A549 (cell line): ENCODE results near the gene TENT4A.

Experiments
- CBX2 ChIP-seq: fragments of 200-600 bp; sonication (generic); IDR thresholded peaks from 2 replicates; pipeline ENCODE4 v1.6.1; 2016; ENCODE audit warnings: low read depth, mild to moderate bottlenecking, borderline replicate concordance
- CEBPB ChIP-seq, 2 experiments: fragments of >200 bp in 1 of 2; sonication (Bioruptor Twin) in 1 of 2; formaldehyde crosslinking in 1 of 2; IDR thresholded peaks; 2 replicates each; pipeline ENCODE4 v1.6.1; 2012 to 2016
- ESRRA ChIP-seq: fragments of 150-350 bp; IDR thresholded peaks from 2 replicates; pipeline ENCODE4 v1.6.1; 2014; ENCODE audit warnings: mild to moderate bottlenecking, low read length, borderline replicate concordance
- NR3C1 ChIP-seq: fragments of >200 bp; sonication (Bioruptor Twin); formaldehyde crosslinking; IDR thresholded peaks from 3 replicates; pipeline ENCODE4 v1.6.1; 2017
- POLR2A ChIP-seq: IDR thresholded peaks from 2 replicates; pipeline ENCODE4 v1.6.1; 2012; ENCODE audit warnings: mild to moderate bottlenecking, low read length
- ZNF302 ChIP-seq: fragments of 250-450 bp; sonication (Bioruptor Pico); IDR thresholded peaks from 2 replicates; pipeline ENCODE4 v1.9.0; 2021; ENCODE audit warnings: inconsistent platforms, mild to moderate bottlenecking, moderate library complexity
- ZSCAN20 ChIP-seq: fragments of 250-450 bp; sonication (Bioruptor Pico); IDR thresholded peaks from 2 replicates; pipeline ENCODE4 v1.8.0; 2022; ENCODE audit warnings: mild to moderate bottlenecking, moderate library complexity
- TF ChIP-seq, protein P1 (sequence below): fragments of >200 bp; sonication (Bioruptor Twin); formaldehyde crosslinking; IDR thresholded peaks from 3 replicates; pipeline ENCODE4 v1.5.1; 2016

DNA sequence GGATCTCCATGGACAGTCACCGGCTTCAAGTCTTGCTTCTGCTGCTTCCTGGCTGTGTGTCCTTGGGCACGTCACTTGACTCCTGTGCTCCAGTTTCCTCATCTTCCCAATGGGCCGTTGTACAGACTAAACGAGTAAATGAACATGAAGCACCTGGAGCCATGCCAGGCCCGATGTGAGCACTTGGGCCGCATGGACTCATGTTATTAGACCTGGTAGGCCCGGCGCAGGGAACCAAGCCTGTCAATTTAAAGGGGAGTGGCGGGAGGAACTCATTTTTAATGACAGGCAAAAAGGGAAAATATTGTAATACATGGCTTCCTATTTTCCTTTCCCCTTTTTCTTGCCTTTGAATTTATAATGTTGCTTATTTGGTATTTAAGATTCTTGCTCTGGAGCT, 47.5 kb downstream of the TENT4A start:
- TF ChIP-seq CBX2 = no peak
- TF ChIP-seq ZSCAN20 (CRISPR knock-in tag) = no peak
- TF ChIP-seq, protein P1, sequence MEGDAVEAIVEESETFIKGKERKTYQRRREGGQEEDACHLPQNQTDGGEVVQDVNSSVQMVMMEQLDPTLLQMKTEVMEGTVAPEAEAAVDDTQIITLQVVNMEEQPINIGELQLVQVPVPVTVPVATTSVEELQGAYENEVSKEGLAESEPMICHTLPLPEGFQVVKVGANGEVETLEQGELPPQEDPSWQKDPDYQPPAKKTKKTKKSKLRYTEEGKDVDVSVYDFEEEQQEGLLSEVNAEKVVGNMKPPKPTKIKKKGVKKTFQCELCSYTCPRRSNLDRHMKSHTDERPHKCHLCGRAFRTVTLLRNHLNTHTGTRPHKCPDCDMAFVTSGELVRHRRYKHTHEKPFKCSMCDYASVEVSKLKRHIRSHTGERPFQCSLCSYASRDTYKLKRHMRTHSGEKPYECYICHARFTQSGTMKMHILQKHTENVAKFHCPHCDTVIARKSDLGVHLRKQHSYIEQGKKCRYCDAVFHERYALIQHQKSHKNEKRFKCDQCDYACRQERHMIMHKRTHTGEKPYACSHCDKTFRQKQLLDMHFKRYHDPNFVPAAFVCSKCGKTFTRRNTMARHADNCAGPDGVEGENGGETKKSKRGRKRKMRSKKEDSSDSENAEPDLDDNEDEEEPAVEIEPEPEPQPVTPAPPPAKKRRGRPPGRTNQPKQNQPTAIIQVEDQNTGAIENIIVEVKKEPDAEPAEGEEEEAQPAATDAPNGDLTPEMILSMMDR = no peak
- TF ChIP-seq NR3C1 = no peak
- TF ChIP-seq ESRRA = no peak
- TF ChIP-seq CEBPB (IDR thresholded peaks at IDR 0.05) = no peak
- no peak for TF ChIP-seq POLR2A
- no peak for TF ChIP-seq ZNF302
